Prostate gland (tissue), 2 donors: ENCODE data around the gene IFRD2.

Experiments used
- POLR2A ChIP-seq: fragments of 450-650 bp; IDR thresholded peaks from one replicate; pipeline ENCODE4 v1.6.1; 2016; ENCODE audit warnings: antibody characterized with exemption, mild to moderate bottlenecking
- POLR2AphosphoS5 ChIP-seq: sonication (generic); formaldehyde crosslinking; IDR thresholded peaks from one replicate; pipeline ENCODE4 v1.6.1; 2017; ENCODE audit warnings: antibody characterized with exemption
- TF ChIP-seq, protein P1 (sequence below), 4 experiments: fragments of 200-600 bp in 2 of 4; fragments of 450-650 bp in 2 of 4; sonication (generic) in 2 of 4; IDR thresholded peaks; 1 replicate in 3 of 4; 2 replicates in 1 of 4; pipeline ENCODE4 v1.5.1; 2016 to 2019; ENCODE audit warnings: antibody characterized with exemption in 4 of 4, mild to moderate bottlenecking in 2 of 4, moderate library complexity in 2 of 4

- TF ChIP-seq, protein P1, sequence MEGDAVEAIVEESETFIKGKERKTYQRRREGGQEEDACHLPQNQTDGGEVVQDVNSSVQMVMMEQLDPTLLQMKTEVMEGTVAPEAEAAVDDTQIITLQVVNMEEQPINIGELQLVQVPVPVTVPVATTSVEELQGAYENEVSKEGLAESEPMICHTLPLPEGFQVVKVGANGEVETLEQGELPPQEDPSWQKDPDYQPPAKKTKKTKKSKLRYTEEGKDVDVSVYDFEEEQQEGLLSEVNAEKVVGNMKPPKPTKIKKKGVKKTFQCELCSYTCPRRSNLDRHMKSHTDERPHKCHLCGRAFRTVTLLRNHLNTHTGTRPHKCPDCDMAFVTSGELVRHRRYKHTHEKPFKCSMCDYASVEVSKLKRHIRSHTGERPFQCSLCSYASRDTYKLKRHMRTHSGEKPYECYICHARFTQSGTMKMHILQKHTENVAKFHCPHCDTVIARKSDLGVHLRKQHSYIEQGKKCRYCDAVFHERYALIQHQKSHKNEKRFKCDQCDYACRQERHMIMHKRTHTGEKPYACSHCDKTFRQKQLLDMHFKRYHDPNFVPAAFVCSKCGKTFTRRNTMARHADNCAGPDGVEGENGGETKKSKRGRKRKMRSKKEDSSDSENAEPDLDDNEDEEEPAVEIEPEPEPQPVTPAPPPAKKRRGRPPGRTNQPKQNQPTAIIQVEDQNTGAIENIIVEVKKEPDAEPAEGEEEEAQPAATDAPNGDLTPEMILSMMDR (IDR thresholded peaks at IDR 0.05): no peak
- TF ChIP-seq POLR2A (no peak), POLR2AphosphoS5 (no peak)
Measured at GRCh38 chr3:50241713-50242380, 50.4 kb downstream of the IFRD2 start.
